Measurements from ENCODE around the gene RPL34. TPM values are rescaled to one million over a fixed set of nuclear protein-coding genes. Genes with fewer than 3 reads are reported as not detected.

The RPL34 gene
- total RNA-seq, 1 donor: 536 TPM

DNA sequence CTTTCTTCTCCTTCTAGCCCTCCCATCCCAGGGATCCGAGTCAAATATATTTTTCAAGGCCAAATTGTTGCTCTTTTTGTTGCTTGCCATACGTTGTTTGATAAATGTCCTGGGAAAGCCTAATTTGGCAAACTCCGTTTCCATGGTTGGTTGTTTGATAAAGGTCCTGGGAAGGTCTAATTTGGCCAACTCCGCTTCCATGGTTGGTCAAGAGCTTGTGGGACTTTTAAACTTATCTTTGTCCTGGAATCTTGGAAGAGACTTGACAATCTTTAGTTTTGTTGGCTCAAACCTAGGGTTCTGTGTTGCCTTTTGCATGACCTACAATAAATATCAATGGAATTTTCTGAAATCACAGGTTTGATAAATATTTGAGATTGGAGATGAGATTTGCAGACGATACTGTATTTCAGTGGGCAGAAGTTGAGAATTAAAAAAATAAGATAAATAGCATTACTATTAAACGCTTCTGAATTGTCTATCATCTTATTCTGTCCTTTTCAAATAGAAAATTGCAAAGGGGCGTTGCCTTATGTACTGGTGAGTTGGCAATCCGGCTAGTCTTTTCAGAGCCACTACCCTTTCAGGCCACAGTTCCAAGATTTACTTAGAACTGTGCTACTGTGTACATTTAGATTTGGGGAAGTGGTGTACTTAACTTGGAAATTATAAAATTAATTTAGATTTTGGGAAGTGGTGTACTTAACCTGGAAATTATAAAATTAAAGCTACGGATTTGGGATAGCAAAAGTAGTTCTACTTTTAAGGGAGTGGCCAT is 30.8 kb downstream of the RPL34 start:
- H3K4me3 ChIP-seq (ENCODE audit: low read depth, low read length): peak overlapping the region; percentile 77
- TF ChIP-seq, protein P1, sequence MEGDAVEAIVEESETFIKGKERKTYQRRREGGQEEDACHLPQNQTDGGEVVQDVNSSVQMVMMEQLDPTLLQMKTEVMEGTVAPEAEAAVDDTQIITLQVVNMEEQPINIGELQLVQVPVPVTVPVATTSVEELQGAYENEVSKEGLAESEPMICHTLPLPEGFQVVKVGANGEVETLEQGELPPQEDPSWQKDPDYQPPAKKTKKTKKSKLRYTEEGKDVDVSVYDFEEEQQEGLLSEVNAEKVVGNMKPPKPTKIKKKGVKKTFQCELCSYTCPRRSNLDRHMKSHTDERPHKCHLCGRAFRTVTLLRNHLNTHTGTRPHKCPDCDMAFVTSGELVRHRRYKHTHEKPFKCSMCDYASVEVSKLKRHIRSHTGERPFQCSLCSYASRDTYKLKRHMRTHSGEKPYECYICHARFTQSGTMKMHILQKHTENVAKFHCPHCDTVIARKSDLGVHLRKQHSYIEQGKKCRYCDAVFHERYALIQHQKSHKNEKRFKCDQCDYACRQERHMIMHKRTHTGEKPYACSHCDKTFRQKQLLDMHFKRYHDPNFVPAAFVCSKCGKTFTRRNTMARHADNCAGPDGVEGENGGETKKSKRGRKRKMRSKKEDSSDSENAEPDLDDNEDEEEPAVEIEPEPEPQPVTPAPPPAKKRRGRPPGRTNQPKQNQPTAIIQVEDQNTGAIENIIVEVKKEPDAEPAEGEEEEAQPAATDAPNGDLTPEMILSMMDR (IDR thresholded peaks at IDR 0.05; ENCODE audit: insufficient read depth, low read depth, low read length): no peak
- DNase-seq (ENCODE audit: low read depth): peak; percentile 80

DNA sequence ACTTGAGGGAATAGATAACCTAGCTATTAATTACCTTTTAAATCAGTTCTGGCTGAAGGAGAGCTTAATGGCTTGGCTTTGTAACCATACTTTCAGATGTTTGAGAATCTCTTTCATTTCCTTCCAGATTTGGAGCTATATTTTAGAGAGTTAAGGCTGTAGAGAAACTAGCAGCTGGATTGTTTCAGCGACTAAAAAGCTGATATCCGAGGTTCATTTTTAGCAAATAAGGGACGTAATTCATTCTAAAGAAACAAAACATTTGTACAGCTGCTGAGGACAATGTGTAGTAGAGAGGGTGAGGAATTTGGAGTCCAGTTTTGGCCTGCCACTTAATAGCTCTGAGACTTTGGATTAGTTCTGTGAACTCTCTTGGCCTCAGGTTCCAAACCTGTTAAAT is 42.3 kb downstream of the RPL34 start:
- no peak for DNase-seq (ENCODE audit: low read depth)
- TF ChIP-seq, protein P1 (IDR thresholded peaks at IDR 0.05; ENCODE audit: insufficient read depth, low read depth, low read length): no peak

DNA sequence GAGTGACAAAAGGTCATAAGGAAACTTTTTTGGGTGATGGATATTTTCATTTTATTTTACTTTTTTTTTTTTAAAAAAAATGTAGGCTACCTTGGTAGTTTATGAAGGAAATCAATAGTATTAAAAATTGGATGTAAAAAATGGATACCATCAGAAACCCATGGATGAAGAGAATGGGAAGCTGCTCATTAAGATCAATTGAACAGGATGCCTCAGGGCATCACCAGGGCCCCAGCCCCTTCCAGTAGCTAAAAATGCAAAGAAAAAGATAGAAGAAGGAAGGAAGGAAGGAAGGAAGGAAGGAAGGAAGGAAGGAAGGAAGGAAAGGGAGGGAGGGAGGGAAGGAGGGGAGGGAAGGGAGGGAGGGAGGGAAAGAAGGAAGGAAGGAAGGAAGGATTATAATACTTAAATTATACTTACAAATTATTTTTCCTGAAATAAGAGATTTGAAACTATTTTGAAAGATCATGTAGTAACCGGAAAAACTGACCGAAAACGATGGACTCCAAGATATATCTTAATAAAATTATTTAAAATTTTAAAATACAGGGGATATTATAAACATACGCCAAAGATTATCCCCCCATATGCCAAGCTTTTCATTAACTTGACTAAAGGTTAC is 54.1 kb downstream of the RPL34 start:
- TF ChIP-seq, protein P1 (IDR thresholded peaks at IDR 0.05; ENCODE audit: insufficient read depth, low read depth, low read length): no peak
- H3K4me3 ChIP-seq (ENCODE audit: low read depth, low read length): no peak overlapping the region
- no peak for DNase-seq (ENCODE audit: low read depth)

More for the DNA sequence above, 42.3 kb downstream of the RPL34 start:
- no peak overlapping the region for H3K4me3 ChIP-seq (ENCODE audit: low read depth, low read length)

Small RNAs within 50 kb of the gene (small RNA-seq; reads per million reads assigned to genes)
- gene RNU6-431P: not detected

Other genes starting within 250 kb of the RPL34 start
- 277 and 451 TPM in 2 replicates for gene OSTC, start 30.0 kb downstream of the RPL34 start, total RNA-seq
- not detected in 2 replicates for gene ETNPPL, start 142.5 kb downstream of the RPL34 start, total RNA-seq